T-cell (primary cell): ENCODE data around the gene EZH2. TPM values are rescaled to one million over a fixed set of nuclear protein-coding genes. Genes with fewer than 3 reads are reported as not detected.

Experiments used
- ATAC-seq, 4 experiments: fragments of 200-7000 bp in 3 of 4; fragments of 150-1000 bp in 1 of 4; cut with Tn5 transposase; replicated peaks in 1 of 4; 1 replicate in 3 of 4; 2 replicates in 1 of 4; pipeline ENCODE4 v1.10.0; 2021; ENCODE audit warnings: moderate library complexity in 3 of 4, mild to moderate bottlenecking in 2 of 4, moderate number of reproducible peaks in 1 of 4
- CTCF ChIA-PET, 2 donors: fragments of 300-600 bp; sonication (Branson Sonifier 250); formaldehyde crosslinking; loops; one replicate each; lab custom pipeline; 2022; ENCODE audit warnings: antibody characterized with exemption in 2 of 2; lab: Charles Lee
- POLR2A ChIA-PET, 2 donors: fragments of 300-600 bp; sonication (Branson Sonifier 250); formaldehyde crosslinking; loops; one replicate each; lab custom pipeline; 2022; ENCODE audit warnings: antibody characterized with exemption in 2 of 2; lab: Charles Lee
- DNase-seq, 35 experiments: peaks; one replicate each; pipeline versions ENCODE4 v3.0.0 to v3.0.0-alpha.2; 2013 to 2023
- H3K27ac ChIP-seq: one replicate; pipeline ENCODE4 v1.5.1; 2013; ENCODE audit warnings: low read length
- H3K27me3 ChIP-seq, 2 experiments: replicated peaks in 1 of 2; 1 replicate in 1 of 2; 2 replicates in 1 of 2; pipeline versions ENCODE4 v1.6.1 to v1.7.0; 2013; ENCODE audit warnings: low read length in 1 of 2, mixed read lengths in 1 of 2; ENCODE audit not compliant: control insufficient read depth in 2 of 2, insufficient read depth in 2 of 2; ENCODE audit errors: extremely low read depth in 1 of 2
- H3K36me3 ChIP-seq, 2 donors: 1 replicate in 1 of 2; 2 replicates in 1 of 2; pipeline versions ENCODE4 v1.6.1 to v1.7.0; 2013; ENCODE audit warnings: low read length in 1 of 2; ENCODE audit not compliant: control insufficient read depth in 2 of 2, insufficient read depth in 1 of 2; ENCODE audit errors: extremely low read depth in 1 of 2
- H3K4me1 ChIP-seq, 2 experiments: 1 replicate in 1 of 2; 2 replicates in 1 of 2; pipeline versions ENCODE4 v1.6.1 to v1.7.0; 2013; ENCODE audit warnings: low read length in 2 of 2, mixed read lengths in 1 of 2; ENCODE audit not compliant: insufficient read depth in 2 of 2, control insufficient read depth in 1 of 2; ENCODE audit errors: extremely low read depth in 1 of 2
- H3K4me3 ChIP-seq, 2 donors: 1 replicate in 1 of 2; 2 replicates in 1 of 2; pipeline versions ENCODE4 v1.5.1 to v1.7.0; 2013; ENCODE audit warnings: mild to moderate bottlenecking in 2 of 2, low read length in 1 of 2, moderate library complexity in 1 of 2; ENCODE audit not compliant: control insufficient read depth in 1 of 2; ENCODE audit errors: extremely low read depth in 1 of 2
- H3K9me3 ChIP-seq: 2 replicates; pipeline ENCODE4 v1.7.0; 2013
- H3K27ac Mint-ChIP-seq, 2 donors: one replicate each; pipeline ENCODE4 v1.8.0; 2020 to 2021; ENCODE audit warnings: mild to moderate bottlenecking in 2 of 2, mixed read lengths in 2 of 2
- H3K27me3 Mint-ChIP-seq, 2 donors: one replicate each; pipeline ENCODE4 v1.8.0; 2021 to 2022; ENCODE audit warnings: mixed read lengths in 2 of 2
- H3K36me3 Mint-ChIP-seq: one replicate; pipeline ENCODE4 v1.8.0; 2021; ENCODE audit warnings: mixed read lengths
- H3K4me1 Mint-ChIP-seq, 3 donors: one replicate each; pipeline ENCODE4 v1.8.0; 2020 to 2022; ENCODE audit warnings: mixed read lengths in 3 of 3, mild to moderate bottlenecking in 1 of 3
- H3K4me3 Mint-ChIP-seq, 3 donors: one replicate each; pipeline ENCODE4 v1.8.0; 2020 to 2022; ENCODE audit warnings: mild to moderate bottlenecking in 3 of 3, mixed read lengths in 3 of 3, moderate library complexity in 3 of 3
- H3K9me3 Mint-ChIP-seq, 3 donors: one replicate each; pipeline ENCODE4 v1.8.0; 2020 to 2022; ENCODE audit warnings: mixed read lengths in 3 of 3
- WGBS: methylation state at CpG from one replicate; pipeline ENCODE4 v1.1.5; 2013; ENCODE audit warnings: missing lambda C conversion rate; ENCODE audit not compliant: insufficient coverage; 5-methylcytosine and 5-hydroxymethylcytosine counted together
- total RNA-seq, 35 experiments: library from RNA in 6 of 35; stranded (reverse) in 6 of 35; fragments of 120-200 nt in 1 of 35; gene quantifications; one replicate each; pipeline versions ENCODE4 v1.2.1 to v1.2.4 and lab custom pipeline; 2013 to 2026

The EZH2 gene
- total RNA-seq, 5 donors from 2014 or later (not counting 1 experiment from before 2014, with no cell fraction given) = 8.1 to 24.0 (median 11.2) TPM

GRCh38 chr7:148799893-148800555, 84.1 kb downstream of the EZH2 start:
- WGBS = 97% methylated on average over 7 of the region's 10 CpGs
- H3K36me3 ChIP-seq = peaks cover 14 to 74% of the 10 kb centered on the region in 2 donors
- H3K4me3 ChIP-seq = no peak overlapping the region
- no peaks in the 10 kb centered on the region for H3K4me1 ChIP-seq
- Mint-ChIP-seq H3K4me3 (no peak overlapping the region), H3K36me3 (peaks cover 48% of the 10 kb centered on the region), H3K27ac (no peak overlapping the region), H3K27me3 (no peaks in the 10 kb centered on the region), H3K4me1 (no peaks in the 10 kb centered on the region), H3K9me3 (no peaks in the 10 kb centered on the region)
- CTCF ChIA-PET = no interaction called here
- no peaks in the 10 kb centered on the region for H3K27me3 ChIP-seq
- no peak for ATAC-seq
- POLR2A ChIA-PET = no interaction called here
- H3K9me3 ChIP-seq = no peaks in the 10 kb centered on the region
- DNase-seq = no peak
- H3K27ac ChIP-seq = no peak overlapping the region

DNA sequence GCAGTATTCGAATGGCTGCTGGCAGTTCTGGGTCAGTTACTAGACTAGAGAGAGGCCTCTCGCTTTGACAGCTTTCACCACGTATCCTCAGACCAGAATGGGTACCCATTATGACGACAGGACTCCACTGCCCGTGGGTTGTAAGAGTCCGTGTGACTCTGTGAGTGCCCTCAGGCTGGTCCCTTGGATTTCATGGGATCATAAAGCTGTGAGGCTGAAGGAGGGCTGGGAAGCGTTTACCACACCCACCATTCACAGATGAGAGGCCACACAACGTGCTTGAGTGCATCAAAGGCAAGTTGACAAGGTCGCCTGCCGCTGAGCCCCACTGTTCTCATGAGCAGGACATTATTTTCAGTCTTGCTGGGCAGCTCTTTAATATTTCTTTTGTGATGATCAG, 87.2 kb downstream of the EZH2 start:
- peaks cover 64% of the 10 kb centered on the region for H3K36me3 Mint-ChIP-seq

GRCh38 chr7:148794476-148794875, 89.6 kb downstream of the EZH2 start:
- no peaks in the 10 kb centered on the region for H3K4me1 ChIP-seq
- WGBS = no CpG with 5 or more reads among the region's 3 CpGs
- no peak for DNase-seq
- ChIA-PET POLR2A (no interaction called here), CTCF (no interaction called here)
- H3K27me3 Mint-ChIP-seq = no peaks in the 10 kb centered on the region
- no peak overlapping the region for H3K27ac Mint-ChIP-seq
- no peaks in the 10 kb centered on the region for H3K9me3 Mint-ChIP-seq
- ATAC-seq = no peak
- peaks cover 0 to 90% of the 10 kb centered on the region in 2 donors for H3K36me3 ChIP-seq
- no peaks in the 10 kb centered on the region for H3K4me1 Mint-ChIP-seq
- no peak overlapping the region for H3K27ac ChIP-seq
- no peaks in the 10 kb centered on the region for H3K9me3 ChIP-seq
- no peak overlapping the region for H3K4me3 Mint-ChIP-seq
- no peaks in the 10 kb centered on the region for H3K27me3 ChIP-seq
- H3K36me3 Mint-ChIP-seq = peaks cover 65% of the 10 kb centered on the region
- H3K4me3 ChIP-seq = no peak overlapping the region

More for the DNA sequence above, 87.2 kb downstream of the EZH2 start:
- H3K4me3 Mint-ChIP-seq = no peak overlapping the region
- no peaks in the 10 kb centered on the region for H3K9me3 Mint-ChIP-seq
- ChIA-PET CTCF (interaction anchor here (0.7 to 1.2 kb wide), 2 partner anchors 20 to 186 kb away, joined by 5 to 7 read pairs; no protein-coding TSS in a partner anchor), POLR2A (no interaction called here)
- no peaks in the 10 kb centered on the region for H3K9me3 ChIP-seq
- DNase-seq (no peak), ATAC-seq (no peak)
- H3K4me1 ChIP-seq = no peaks in the 10 kb centered on the region
- no peak overlapping the region for H3K27ac Mint-ChIP-seq
- no peaks in the 10 kb centered on the region for H3K27me3 Mint-ChIP-seq
- H3K4me3 ChIP-seq = no peak overlapping the region
- peaks cover 10 to 89% of the 10 kb centered on the region in 2 donors for H3K36me3 ChIP-seq
- H3K4me1 Mint-ChIP-seq = no peaks in the 10 kb centered on the region
- no peak overlapping the region for H3K27ac ChIP-seq
- 82% methylated on average over 2 of the region's 10 CpGs for WGBS
- H3K27me3 ChIP-seq = no peaks in the 10 kb centered on the region

DNA sequence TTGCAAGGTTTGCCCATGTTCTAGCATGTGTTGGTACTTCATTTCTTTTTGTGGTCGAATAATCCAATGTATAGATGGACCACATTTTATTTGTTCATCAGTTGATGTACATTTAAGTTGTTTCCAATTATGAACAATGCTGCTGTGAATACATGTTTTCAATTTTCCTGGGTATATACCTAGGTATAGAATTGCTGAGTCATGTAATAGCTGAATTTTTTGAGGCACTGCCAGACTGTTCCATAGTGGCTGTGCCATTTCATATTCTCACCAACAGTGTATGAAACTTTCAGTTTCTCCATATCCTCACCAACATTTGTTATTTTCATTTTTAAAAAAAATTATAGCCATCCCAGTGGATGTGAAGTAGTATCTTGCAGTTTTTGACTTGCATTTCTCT, 90.5 kb downstream of the EZH2 start:
- Mint-ChIP-seq H3K27ac (peak overlapping the region; percentile 27 to 80), H3K4me3 (no peak overlapping the region), H3K9me3 (no peaks in the 10 kb centered on the region), H3K36me3 (peaks cover 66% of the 10 kb centered on the region), H3K27me3 (no peaks in the 10 kb centered on the region), H3K4me1 (peaks cover 0 to 1% (median 0%) of the 10 kb centered on the region in 3 donors)
- Histone ChIP-seq H3K36me3 (peaks cover 3 to 89% of the 10 kb centered on the region in 2 donors), H3K27me3 (no peaks in the 10 kb centered on the region), H3K27ac (no peak overlapping the region), H3K4me3 (no peak overlapping the region), H3K9me3 (no peaks in the 10 kb centered on the region), H3K4me1 (no peaks in the 10 kb centered on the region)
- ChIA-PET POLR2A (no interaction called here), CTCF (interaction anchor here in 1 of 2 donors (0.9 kb wide), 1 partner anchor 48 kb away, joined by 3 read pairs; no protein-coding TSS in a partner anchor)
- DNase-seq (no peak), ATAC-seq (no peak)
- no CpG with 5 or more reads among the region's 1 CpG for WGBS

DNA sequence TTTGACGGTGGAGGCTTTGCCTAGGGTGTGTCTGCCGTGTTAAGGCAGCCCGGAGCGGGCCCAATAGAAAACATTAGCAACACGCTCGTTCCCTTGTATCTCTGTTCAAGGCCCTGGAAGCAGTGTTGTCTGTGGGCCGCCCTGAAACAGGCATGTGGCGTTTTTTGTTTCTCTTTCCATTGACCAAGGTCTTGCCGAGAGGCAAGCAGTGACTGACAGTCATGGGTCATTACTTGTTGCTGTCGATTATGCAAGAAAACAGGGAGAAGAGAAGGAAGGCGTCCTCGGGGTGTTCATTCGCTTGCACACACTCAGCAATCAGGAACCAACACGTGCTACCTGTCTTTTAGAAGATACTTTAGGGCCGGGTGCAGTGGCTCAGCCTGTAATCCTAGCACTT, 92.5 kb downstream of the EZH2 start:
- H3K4me1 Mint-ChIP-seq = peaks cover 0 to 4% (median 0%) of the 10 kb centered on the region in 3 donors
- Histone ChIP-seq H3K4me1 (no peaks in the 10 kb centered on the region), H3K27me3 (no peaks in the 10 kb centered on the region), H3K9me3 (no peaks in the 10 kb centered on the region), H3K4me3 (no peak overlapping the region), H3K27ac (no peak overlapping the region), H3K36me3 (peaks cover 9 to 89% of the 10 kb centered on the region in 2 donors)
- no peaks in the 10 kb centered on the region for H3K9me3 Mint-ChIP-seq
- H3K27me3 Mint-ChIP-seq = no peaks in the 10 kb centered on the region
- H3K27ac Mint-ChIP-seq = no peak overlapping the region
- 99% methylated on average over 12 of the region's 15 CpGs for WGBS
- CTCF ChIA-PET = no interaction called here
- peaks cover 73% of the 10 kb centered on the region for H3K36me3 Mint-ChIP-seq
- ATAC-seq = no peak
- POLR2A ChIA-PET = no interaction called here
- H3K4me3 Mint-ChIP-seq = no peak overlapping the region
- DNase-seq = no peak

DNA sequence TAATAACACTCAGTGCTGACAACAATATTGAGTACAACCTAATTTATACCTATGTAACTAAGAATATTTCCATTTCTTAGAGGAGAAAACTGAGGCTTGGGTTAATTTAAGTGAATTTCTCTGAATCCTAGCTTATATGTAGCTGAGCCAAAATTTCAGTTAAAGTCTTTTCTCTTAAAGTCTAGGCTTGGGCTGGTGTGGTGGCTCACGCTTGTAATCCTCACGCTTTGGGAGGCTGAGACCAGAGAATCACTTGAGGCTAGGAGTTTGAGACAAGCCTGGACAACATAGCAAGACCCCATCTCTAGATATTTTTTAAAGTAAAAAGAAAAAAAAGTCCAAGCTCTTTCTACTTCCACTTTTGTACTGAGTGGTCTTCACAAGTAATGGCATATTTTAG, 93.2 kb downstream of the EZH2 start:
- H3K27ac Mint-ChIP-seq = no peak overlapping the region
- Histone ChIP-seq H3K27ac (no peak overlapping the region), H3K36me3 (peaks cover 9 to 88% of the 10 kb centered on the region in 2 donors), H3K9me3 (no peaks in the 10 kb centered on the region), H3K27me3 (no peaks in the 10 kb centered on the region), H3K4me3 (no peak overlapping the region), H3K4me1 (no peaks in the 10 kb centered on the region)
- ChIA-PET CTCF (no interaction called here), POLR2A (interaction anchor here in 1 of 2 donors (0.6 kb wide), 1 partner anchor 210 kb away, joined by 3 read pairs; no protein-coding TSS in a partner anchor)
- ATAC-seq = no peak
- no peaks in the 10 kb centered on the region for H3K27me3 Mint-ChIP-seq
- DNase-seq = no peak
- WGBS = no CpG with 5 or more reads among the region's 2 CpGs
- H3K9me3 Mint-ChIP-seq = no peaks in the 10 kb centered on the region
- no peak overlapping the region for H3K4me3 Mint-ChIP-seq
- H3K4me1 Mint-ChIP-seq = peaks cover 0 to 4% (median 0%) of the 10 kb centered on the region in 3 donors
- H3K36me3 Mint-ChIP-seq = peaks cover 70% of the 10 kb centered on the region
